ENCODE measurements around the gene PRKCI.

PRKCI gene

GRCh38 chr3:170320461-170321121 is 98.4 kb downstream of the PRKCI start:
- no peak for TF ChIP-seq CTCF (IDR thresholded peaks at IDR 0.05)

GRCh38 chr3:170321321-170322034 is 99.3 kb downstream of the PRKCI start:
- no peak overlapping the region for H3K9ac ChIP-seq
- no peak overlapping the region for H3K4me2 ChIP-seq (ENCODE audit: low read length)
- no peaks in the 10 kb centered on the region for H3K4me1 ChIP-seq
- TF ChIP-seq CTCF (IDR thresholded peaks at IDR 0.05) = no peak
- no peak overlapping the region for H3K4me3 ChIP-seq (ENCODE audit: low read depth, low read length)
- no peak overlapping the region for H3K27ac ChIP-seq
- H3K27me3 ChIP-seq (ENCODE audit: control insufficient read depth, insufficient read depth, low read length) = no peaks in the 10 kb centered on the region
- no peaks in the 10 kb centered on the region for H3K36me3 ChIP-seq (ENCODE audit: control insufficient read depth, insufficient read depth, low read length)
- no peak overlapping the region for H2AFZ ChIP-seq
- H3K9me3 ChIP-seq (ENCODE audit: control insufficient read depth, low read length) = no peaks in the 10 kb centered on the region
- no peaks in the 10 kb centered on the region for H3K79me2 ChIP-seq

More at GRCh38 chr3:170320461-170321121, 98.4 kb downstream of the PRKCI start:
- no peaks in the 10 kb centered on the region for H3K79me2 ChIP-seq
- no peaks in the 10 kb centered on the region for H3K36me3 ChIP-seq (ENCODE audit: control insufficient read depth, insufficient read depth, low read length)
- no peak overlapping the region for H3K4me3 ChIP-seq (ENCODE audit: low read depth, low read length)
- H3K27me3 ChIP-seq (ENCODE audit: control insufficient read depth, insufficient read depth, low read length) = no peaks in the 10 kb centered on the region
- H3K4me1 ChIP-seq = no peaks in the 10 kb centered on the region
- H2AFZ ChIP-seq = peak overlapping the region; percentile 0
- no peak overlapping the region for H3K27ac ChIP-seq
- H3K4me2 ChIP-seq (ENCODE audit: low read length) = no peak overlapping the region
- no peak overlapping the region for H3K9ac ChIP-seq
- no peaks in the 10 kb centered on the region for H3K9me3 ChIP-seq (ENCODE audit: control insufficient read depth, low read length)

GRCh38 chr3:170322566-170323269 is 100.5 kb downstream of the PRKCI start:
- TF ChIP-seq CTCF (IDR thresholded peaks at IDR 0.05) = no peak
- Histone ChIP-seq H2AFZ (no peak overlapping the region), H3K4me1 (no peaks in the 10 kb centered on the region), H3K4me2 (ENCODE audit: low read length) (no peak overlapping the region), H3K27me3 (ENCODE audit: control insufficient read depth, insufficient read depth, low read length) (no peaks in the 10 kb centered on the region), H3K9me3 (ENCODE audit: control insufficient read depth, low read length) (no peaks in the 10 kb centered on the region), H3K36me3 (ENCODE audit: control insufficient read depth, insufficient read depth, low read length) (no peaks in the 10 kb centered on the region), H3K9ac (no peak overlapping the region), H3K4me3 (ENCODE audit: low read depth, low read length) (no peak overlapping the region), H3K27ac (no peak overlapping the region), H3K79me2 (no peaks in the 10 kb centered on the region)

GRCh38 chr3:170323331-170323730 is 101.1 kb downstream of the PRKCI start:
- no peak for TF ChIP-seq CTCF (IDR thresholded peaks at IDR 0.05)
- no peaks in the 10 kb centered on the region for H3K27me3 ChIP-seq (ENCODE audit: control insufficient read depth, insufficient read depth, low read length)

More at GRCh38 chr3:170323331-170323730, 101.1 kb downstream of the PRKCI start:
- H3K9me3 ChIP-seq (ENCODE audit: control insufficient read depth, low read length) = no peaks in the 10 kb centered on the region
- H3K4me2 ChIP-seq (ENCODE audit: low read length) = no peak overlapping the region
- H3K9ac ChIP-seq = no peak overlapping the region
- no peak overlapping the region for H2AFZ ChIP-seq
- no peaks in the 10 kb centered on the region for H3K4me1 ChIP-seq
- H3K79me2 ChIP-seq = no peaks in the 10 kb centered on the region
- no peaks in the 10 kb centered on the region for H3K36me3 ChIP-seq (ENCODE audit: control insufficient read depth, insufficient read depth, low read length)
- H3K27ac ChIP-seq = no peak overlapping the region
- H3K4me3 ChIP-seq (ENCODE audit: low read depth, low read length) = no peak overlapping the region
